Loucy (cell line): ENCODE results near the gene CSRNP2.

Experiments used
- CTCF ChIP-seq: fragments of 200-600 bp; sonication (generic); conservative IDR thresholded peaks from 2 replicates; pipeline ENCODE4 v1.5.1; 2014; ENCODE audit warnings: mild to moderate bottlenecking, antibody characterized with exemption, low read length
- EZH2phosphoT487 ChIP-seq: fragments of 200-600 bp; IDR thresholded peaks from 2 replicates; pipeline ENCODE4 v1.6.1; 2018; ENCODE audit warnings: antibody characterized with exemption, mild to moderate bottlenecking, moderate library complexity, borderline replicate concordance

GRCh38 chr12:51128919-51129318, 45.5 kb upstream of the CSRNP2 start:
- TF ChIP-seq CTCF (no peak), EZH2phosphoT487 (no peak)
